ENCODE results near the gene NHLRC2. TPM values are rescaled to one million over a fixed set of nuclear protein-coding genes. Genes with fewer than 3 reads are reported as not detected.

Gene NHLRC2
- total and polyA plus RNA-seq, 2 donors (not counting 1 experiment from before 2014, with no cell fraction given): 5.7 to 59.8 TPM

GRCh38 chr10:113911113-113911512 lies 56.7 kb downstream of the NHLRC2 start:
- no peaks in the 10 kb centered on the region for H4K20me1 ChIP-seq (ENCODE audit: control insufficient read depth, insufficient read depth, low read length, poor library complexity, severe bottlenecking)
- no peak for TF ChIP-seq EZH2 (IDR thresholded peaks at IDR 0.05; ENCODE audit: borderline replicate concordance, insufficient read depth, low read depth, low read length, poor library complexity, severe bottlenecking)
- TF ChIP-seq, protein P1, sequence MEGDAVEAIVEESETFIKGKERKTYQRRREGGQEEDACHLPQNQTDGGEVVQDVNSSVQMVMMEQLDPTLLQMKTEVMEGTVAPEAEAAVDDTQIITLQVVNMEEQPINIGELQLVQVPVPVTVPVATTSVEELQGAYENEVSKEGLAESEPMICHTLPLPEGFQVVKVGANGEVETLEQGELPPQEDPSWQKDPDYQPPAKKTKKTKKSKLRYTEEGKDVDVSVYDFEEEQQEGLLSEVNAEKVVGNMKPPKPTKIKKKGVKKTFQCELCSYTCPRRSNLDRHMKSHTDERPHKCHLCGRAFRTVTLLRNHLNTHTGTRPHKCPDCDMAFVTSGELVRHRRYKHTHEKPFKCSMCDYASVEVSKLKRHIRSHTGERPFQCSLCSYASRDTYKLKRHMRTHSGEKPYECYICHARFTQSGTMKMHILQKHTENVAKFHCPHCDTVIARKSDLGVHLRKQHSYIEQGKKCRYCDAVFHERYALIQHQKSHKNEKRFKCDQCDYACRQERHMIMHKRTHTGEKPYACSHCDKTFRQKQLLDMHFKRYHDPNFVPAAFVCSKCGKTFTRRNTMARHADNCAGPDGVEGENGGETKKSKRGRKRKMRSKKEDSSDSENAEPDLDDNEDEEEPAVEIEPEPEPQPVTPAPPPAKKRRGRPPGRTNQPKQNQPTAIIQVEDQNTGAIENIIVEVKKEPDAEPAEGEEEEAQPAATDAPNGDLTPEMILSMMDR (IDR thresholded peaks at IDR 0.05): no peak
- WGBS (ENCODE audit: insufficient coverage): no CpG with 5 or more reads among the region's 1 CpG
- POLR2A ChIA-PET: no interaction called here
- Mint-ChIP-seq H3K4me3 (no peak overlapping the region), H3K4me1 (no peaks in the 10 kb centered on the region), H3K9me3 (ENCODE audit: insufficient read depth) (no peaks in the 10 kb centered on the region), H3K27ac (no peak overlapping the region), H3K27me3 (no peaks in the 10 kb centered on the region)
- intact Hi-C loops (cut with micrococcal nuclease): no loop called here
- no peaks in the 10 kb centered on the region for H3K27me3 ChIP-seq (replicated peaks in 1 of 4; ENCODE audit: control extremely low read depth in 1 of 4, control insufficient read depth in 3 of 4, insufficient read depth in 4 of 4, low read length in 3 of 4)
- peaks cover 11 to 25% of the 10 kb centered on the region in 2 experiments for H3K36me3 ChIP-seq (replicated peaks in 1 of 2; ENCODE audit: control extremely low read depth in 1 of 2, control insufficient read depth in 1 of 2, extremely low read depth in 1 of 2, insufficient read depth in 2 of 2, low read length in 1 of 2)
- H3K4me2 ChIP-seq (replicated peaks; ENCODE audit: low read depth, low read length, poor library complexity, severe bottlenecking): no peak overlapping the region
- no peak overlapping the region for H3K27ac ChIP-seq (ENCODE audit: low read length in 2 of 2)
- H3K9me3 ChIP-seq (ENCODE audit: control extremely low read depth in 1 of 3, control insufficient read depth in 2 of 3, insufficient read depth in 1 of 3, low read length in 2 of 3): no peaks in the 10 kb centered on the region
- no peak for ATAC-seq (ENCODE audit: low read depth)
- CTCF ChIA-PET: no interaction called here
- DNase-seq: no peak
- no peak overlapping the region for H3K9ac ChIP-seq (ENCODE audit: low read length)
- no peaks in the 10 kb centered on the region for H3K79me2 ChIP-seq (ENCODE audit: control insufficient read depth, insufficient read depth, low read length)
- H2AFZ ChIP-seq (ENCODE audit: insufficient read depth, low read depth, low read length, poor library complexity, severe bottlenecking): no peak overlapping the region
- H3K4me1 ChIP-seq (ENCODE audit: control insufficient read depth in 2 of 2, insufficient read depth in 2 of 2, low read length in 2 of 2): no peaks in the 10 kb centered on the region
- no peak overlapping the region for H3K4me3 ChIP-seq (ENCODE audit: control extremely low read depth in 1 of 5, extremely low read depth in 1 of 5, insufficient read depth in 1 of 5, low read depth in 2 of 5, low read length in 4 of 5)

DNA sequence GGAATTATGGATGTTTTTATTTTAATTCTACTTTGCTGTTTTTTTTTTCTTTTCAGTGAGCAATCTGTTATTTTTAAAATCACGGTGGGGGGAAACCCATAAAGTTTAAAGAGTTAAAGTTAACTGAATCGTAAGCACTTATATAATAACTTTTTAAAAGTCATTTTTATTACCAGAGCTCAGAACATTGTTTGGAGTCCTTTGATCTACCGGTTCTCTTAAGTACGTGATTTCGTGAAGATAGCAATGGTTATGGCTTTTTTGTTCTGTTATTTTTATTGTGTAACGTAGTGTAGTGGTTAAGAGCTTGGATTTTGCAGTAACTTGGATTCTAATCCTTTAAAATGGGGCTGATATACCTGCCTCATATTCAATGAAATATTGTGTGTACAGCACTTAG lies 57.4 kb downstream of the NHLRC2 start:
- Histone ChIP-seq H2AFZ (ENCODE audit: insufficient read depth, low read depth, low read length, poor library complexity, severe bottlenecking) (no peak overlapping the region), H3K36me3 (replicated peaks in 1 of 2; ENCODE audit: control extremely low read depth in 1 of 2, control insufficient read depth in 1 of 2, extremely low read depth in 1 of 2, insufficient read depth in 2 of 2, low read length in 1 of 2) (peaks cover 11 to 22% of the 10 kb centered on the region in 2 experiments), H3K79me2 (ENCODE audit: control insufficient read depth, insufficient read depth, low read length) (no peaks in the 10 kb centered on the region), H3K4me1 (ENCODE audit: control insufficient read depth in 2 of 2, insufficient read depth in 2 of 2, low read length in 2 of 2) (no peaks in the 10 kb centered on the region), H3K4me3 (ENCODE audit: control extremely low read depth in 1 of 5, extremely low read depth in 1 of 5, insufficient read depth in 1 of 5, low read depth in 2 of 5, low read length in 4 of 5) (no peak overlapping the region), H3K9me3 (ENCODE audit: control extremely low read depth in 1 of 3, control insufficient read depth in 2 of 3, insufficient read depth in 1 of 3, low read length in 2 of 3) (no peaks in the 10 kb centered on the region), H3K9ac (ENCODE audit: low read length) (no peak overlapping the region), H3K4me2 (replicated peaks; ENCODE audit: low read depth, low read length, poor library complexity, severe bottlenecking) (no peak overlapping the region), H4K20me1 (ENCODE audit: control insufficient read depth, insufficient read depth, low read length, poor library complexity, severe bottlenecking) (no peaks in the 10 kb centered on the region), H3K27me3 (replicated peaks in 1 of 4; ENCODE audit: control extremely low read depth in 1 of 4, control insufficient read depth in 3 of 4, insufficient read depth in 4 of 4, low read length in 3 of 4) (no peaks in the 10 kb centered on the region), H3K27ac (ENCODE audit: low read length in 2 of 2) (no peak overlapping the region)
- no peak for DNase-seq
- WGBS (ENCODE audit: insufficient coverage): no CpG with 5 or more reads among the region's 6 CpGs
- no peaks in the 10 kb centered on the region for H3K27me3 Mint-ChIP-seq
- POLR2A ChIA-PET: no interaction called here
- no peaks in the 10 kb centered on the region for H3K4me1 Mint-ChIP-seq
- H3K4me3 Mint-ChIP-seq: no peak overlapping the region
- H3K27ac Mint-ChIP-seq: no peak overlapping the region
- CTCF ChIA-PET: interaction anchor here (1.0 kb wide), 1 partner anchor 37 kb away, joined by 3 read pairs; no protein-coding TSS in a partner anchor
- no peaks in the 10 kb centered on the region for H3K9me3 Mint-ChIP-seq (ENCODE audit: insufficient read depth)
- ATAC-seq (ENCODE audit: low read depth): no peak
- intact Hi-C loops (cut with micrococcal nuclease): no loop called here
- TF ChIP-seq, protein P1 (IDR thresholded peaks at IDR 0.05): no peak
- no peak for TF ChIP-seq EZH2 (IDR thresholded peaks at IDR 0.05; ENCODE audit: borderline replicate concordance, insufficient read depth, low read depth, low read length, poor library complexity, severe bottlenecking)

Measured in B cell (primary cell).